ENCODE measurements around the gene STXBP6.

The STXBP6 gene

GRCh38 chr14:24895243-24895583 is 154.7 kb downstream of the STXBP6 start:
- intact Hi-C loops (cut with DNase I; ENCODE audit: low total_unique reads) = no loop called here
- no peak overlapping the region for H3K27ac ChIP-seq

GRCh38 chr14:24894583-24895242 is 155.2 kb downstream of the STXBP6 start:
- H3K4me1 ChIP-seq = peaks cover 0 to 15% (median 8%) of the 10 kb centered on the region in 4 donors
- no peak for TF ChIP-seq CTCF (IDR thresholded peaks at IDR 0.05)
- H3K27ac ChIP-seq = peak overlapping the region in 1 of 2 donors; percentile 48
- DNase-seq = no peak
- no peaks in the 10 kb centered on the region for H3K27me3 ChIP-seq
- H3K4me3 ChIP-seq = no peak overlapping the region
- H3K9me3 ChIP-seq = peaks cover 3 to 8% (median 7%) of the 10 kb centered on the region in 3 donors
- intact Hi-C loops (cut with DNase I; ENCODE audit: low total_unique reads) = no loop called here
- no peaks in the 10 kb centered on the region for H3K36me3 ChIP-seq

More at GRCh38 chr14:24895243-24895583, 154.7 kb downstream of the STXBP6 start:
- no peak for DNase-seq
- peaks cover 0 to 15% (median 8%) of the 10 kb centered on the region in 4 donors for H3K4me1 ChIP-seq
- peaks cover 3 to 8% (median 7%) of the 10 kb centered on the region in 3 donors for H3K9me3 ChIP-seq
- no peaks in the 10 kb centered on the region for H3K27me3 ChIP-seq
- no peak for TF ChIP-seq CTCF (IDR thresholded peaks at IDR 0.05)
- H3K36me3 ChIP-seq = no peaks in the 10 kb centered on the region
- H3K4me3 ChIP-seq = no peak overlapping the region

- Histone ChIP-seq H3K36me3 (no peaks in the 10 kb centered on the region), H3K4me3 (no peak overlapping the region), H3K4me1 (peaks cover 0 to 15% (median 8%) of the 10 kb centered on the region in 4 donors), H3K9me3 (peaks cover 3 to 8% (median 7%) of the 10 kb centered on the region in 3 donors), H3K27ac (no peak overlapping the region), H3K27me3 (no peaks in the 10 kb centered on the region)
- no peak for DNase-seq
- intact Hi-C loops (cut with DNase I; ENCODE audit: low total_unique reads) = no loop called here
- no peak for TF ChIP-seq CTCF (IDR thresholded peaks at IDR 0.05)
Measured at GRCh38 chr14:24892497-24893051, 157.4 kb downstream of the STXBP6 start.

- Histone ChIP-seq H3K27me3 (no peaks in the 10 kb centered on the region), H3K4me1 (peaks cover 0 to 15% (median 8%) of the 10 kb centered on the region in 4 donors), H3K4me3 (no peak overlapping the region), H3K27ac (no peak overlapping the region), H3K9me3 (peaks cover 3 to 8% (median 7%) of the 10 kb centered on the region in 3 donors), H3K36me3 (no peaks in the 10 kb centered on the region)
- intact Hi-C loops (cut with DNase I; ENCODE audit: low total_unique reads) = no loop called here
- no peak for TF ChIP-seq CTCF (IDR thresholded peaks at IDR 0.05)
- no peak for DNase-seq
Measured at GRCh38 chr14:24891987-24892496, 157.9 kb downstream of the STXBP6 start.

GRCh38 chr14:24890716-24891115 is 159.2 kb downstream of the STXBP6 start:
- Histone ChIP-seq H3K9me3 (peaks cover 3 to 8% (median 7%) of the 10 kb centered on the region in 3 donors), H3K4me3 (no peak overlapping the region), H3K36me3 (no peaks in the 10 kb centered on the region), H3K4me1 (peaks cover 0 to 11% (median 7%) of the 10 kb centered on the region in 4 donors), H3K27me3 (no peaks in the 10 kb centered on the region), H3K27ac (no peak overlapping the region)
- DNase-seq = no peak
- intact Hi-C loops (cut with DNase I; ENCODE audit: low total_unique reads) = no loop called here
- no peak for TF ChIP-seq CTCF (IDR thresholded peaks at IDR 0.05)
